ENCODE results near the gene OR10AG1.
A peak's percentile ranks its signal among the peaks of the same experiment; 100 is the strongest.

Gene OR10AG1

GRCh38 chr11:55969845-55970244 lies at the start of gene OR10AG1:
OR10AG1 (minus strand) TSS chr11:55969945; CDS start chr11:55969907, 38 bp downstream.
- no peak for DNase-seq

- no peak for DNase-seq
Measured at GRCh38 chr11:56013805-56014204, 44.1 kb upstream of the OR10AG1 start.

DNA sequence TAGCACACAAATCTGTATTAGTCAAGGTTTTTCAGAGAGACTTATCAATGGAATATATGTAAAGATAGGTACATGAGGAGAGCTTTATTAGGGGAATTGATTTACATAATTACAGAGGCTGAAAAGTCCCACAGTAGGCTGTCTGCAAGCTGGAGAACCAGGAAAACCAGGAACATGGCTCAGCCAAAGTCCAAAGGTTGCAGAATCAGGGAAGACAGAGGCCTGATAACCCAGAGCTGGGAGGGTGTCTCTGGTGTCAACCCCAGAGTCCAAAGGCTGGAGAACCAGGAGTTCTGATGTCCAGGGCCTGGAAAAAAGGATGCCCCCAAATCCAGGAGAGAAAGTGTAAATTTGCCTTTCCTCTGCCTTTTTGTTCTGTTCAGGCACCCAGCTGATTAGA lies 41.0 kb upstream of the OR10AG1 start:
- no peak for DNase-seq

- no peak for DNase-seq
Measured at GRCh38 chr11:55994525-55994924, 24.8 kb upstream of the OR10AG1 start, which contains the start of gene OR5F1. OR5F1 (minus strand) TSS chr11:55994625; CDS start chr11:55994625, 0 bp downstream.

DNA sequence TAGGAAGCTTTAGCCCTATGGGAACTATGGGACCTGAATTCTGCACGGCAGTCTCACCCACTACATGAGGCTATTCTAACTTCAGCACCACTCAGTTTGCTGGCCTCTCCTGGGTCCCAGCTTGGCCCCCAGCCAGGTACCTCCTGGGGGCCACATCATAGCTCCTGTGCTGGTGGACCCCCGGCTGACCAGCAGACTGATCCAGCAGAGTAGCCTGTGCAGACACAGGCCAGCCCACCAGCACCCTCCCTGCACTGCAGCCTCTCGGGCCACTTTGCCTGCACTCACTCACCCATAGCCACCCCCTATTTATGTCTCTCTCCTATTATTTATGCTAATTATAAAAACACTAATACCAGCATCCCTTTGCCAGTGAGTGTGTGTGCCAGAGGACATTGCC lies 1.2 kb upstream of the OR10AG1 start:
- DNase-seq = no peak

- DNase-seq = no peak
Measured at GRCh38 chr11:55967914-55968313, 1.8 kb downstream of the OR10AG1 start.

DNA sequence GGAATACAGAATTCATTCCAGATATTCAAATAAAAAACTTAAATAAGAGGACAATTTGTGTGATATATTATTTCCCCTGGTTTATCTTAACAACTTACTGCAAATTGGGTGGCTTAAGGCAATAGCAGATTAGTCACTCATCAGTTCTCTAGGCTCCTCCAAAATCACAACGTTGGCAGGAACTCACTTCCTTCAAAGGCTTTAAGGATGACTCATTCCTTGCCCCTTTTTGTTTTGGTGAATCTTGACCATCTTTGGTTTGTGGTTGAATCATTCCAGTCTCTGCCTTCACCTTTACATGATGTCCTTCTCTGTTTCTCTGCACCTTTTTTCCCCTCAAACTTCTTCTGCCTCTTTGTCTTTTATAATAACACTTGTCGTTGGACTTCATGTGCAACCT lies 3.4 kb downstream of the OR10AG1 start:
- no peak for DNase-seq

DNA sequence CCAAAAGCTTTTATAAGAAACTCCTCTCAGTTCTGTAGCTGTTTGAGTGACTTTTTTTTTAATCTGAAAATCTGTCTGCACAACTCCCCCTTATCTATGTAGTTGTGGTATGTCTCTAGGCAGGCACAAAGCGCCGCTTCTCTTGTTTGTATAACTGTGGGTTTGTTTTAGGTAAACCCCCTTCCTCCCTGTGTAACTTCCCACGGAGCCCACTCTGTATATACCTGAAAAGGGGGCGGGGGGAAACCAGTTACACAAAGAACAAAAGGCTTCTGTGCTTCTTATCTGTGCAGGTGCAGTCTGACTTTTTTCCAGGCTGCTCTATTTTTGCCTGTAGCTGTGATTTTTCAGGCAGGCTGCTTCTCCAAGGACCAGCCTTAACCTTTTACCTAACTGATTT lies 13.2 kb downstream of the OR10AG1 start:
- no peak for DNase-seq

GRCh38 chr11:55949330-55949729 lies 20.4 kb downstream of the OR10AG1 start:
- no peak for DNase-seq

DNA sequence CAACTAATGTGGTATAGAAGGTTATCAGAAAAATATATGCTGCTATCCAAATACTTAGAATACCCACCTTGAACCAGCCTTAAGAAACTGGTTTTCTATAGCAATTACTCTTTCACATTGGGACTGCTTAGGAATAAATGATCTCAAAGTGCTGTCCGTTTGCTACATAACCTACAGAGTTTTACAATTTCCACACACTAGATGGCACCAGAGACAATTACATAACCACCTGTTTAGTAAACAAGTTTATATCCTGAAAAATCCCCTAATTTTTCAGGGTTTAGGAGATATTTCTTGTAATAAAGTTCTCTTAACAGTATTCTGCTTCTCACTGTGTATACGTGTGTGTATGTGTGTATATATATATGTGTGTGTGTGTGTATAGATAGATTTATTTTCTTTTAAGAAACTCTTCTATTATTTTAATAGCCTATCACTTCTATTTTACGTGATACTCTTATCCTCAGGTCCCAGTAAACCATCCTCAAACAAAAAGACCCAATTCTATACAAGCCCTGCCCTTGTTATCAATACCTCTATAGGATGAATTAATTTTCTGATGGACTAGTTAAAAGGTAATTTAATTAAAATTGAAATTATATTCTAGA lies 26.9 kb downstream of the OR10AG1 start:
- DNase-seq = peak; percentile 43

DNA sequence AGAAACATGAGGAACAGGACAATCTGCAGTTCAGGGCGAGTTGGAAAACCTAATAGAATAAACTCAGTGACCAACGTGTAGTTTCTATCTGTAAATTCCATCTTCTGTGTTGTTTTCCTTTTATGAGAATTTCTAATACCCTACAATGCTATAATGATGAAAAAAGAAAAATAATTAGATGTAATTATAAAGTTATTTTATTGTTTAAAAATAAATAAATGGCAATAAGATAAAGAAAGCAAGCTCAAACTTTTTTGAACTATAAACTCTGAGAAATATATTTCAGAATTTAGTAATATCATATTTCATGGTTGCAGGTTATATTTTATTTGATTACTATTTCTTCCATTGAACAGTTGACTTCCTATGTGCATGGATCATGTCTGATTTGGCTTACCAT lies 33.4 kb downstream of the OR10AG1 start, which contains the start of gene OR5I1:
OR5I1 (minus strand) TSS at position 101 of the 400 bp plus-strand sequence; CDS start at position 101, 0 bp downstream.
- no peak for DNase-seq

DNA sequence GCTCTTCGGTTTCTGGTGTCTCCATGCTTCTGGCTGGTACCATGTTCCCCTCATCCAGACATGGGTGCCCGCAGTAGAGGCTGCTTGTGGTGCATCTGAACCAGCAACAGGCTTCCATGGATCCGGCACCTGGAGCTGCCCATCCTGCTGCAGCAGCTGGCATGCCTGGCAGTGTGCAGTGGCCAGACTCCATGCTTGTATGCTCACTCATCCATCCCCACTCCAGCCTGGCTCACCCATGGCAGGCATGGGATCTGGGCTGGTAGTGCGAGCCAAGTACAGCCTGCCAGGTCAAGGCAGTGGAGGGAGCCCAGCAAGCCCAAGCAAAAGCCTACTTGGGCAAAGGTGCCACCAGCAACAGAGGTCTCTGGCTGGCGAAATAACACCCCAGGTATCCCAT lies 49.2 kb downstream of the OR10AG1 start:
- no peak for DNase-seq
